Sigmoid colon (tissue), 7 donors: Measurements from ENCODE around the gene PRKAR2B. TPM values are rescaled to one million over a fixed set of nuclear protein-coding genes. Genes with fewer than 3 reads are reported as not detected.

Experiments used
- DNase-seq: peaks from one replicate; pipeline ENCODE4 v3.0.0-alpha.2; 2019
- H3K27ac ChIP-seq, 4 donors: fragments of 200-600 bp; sonication (generic); one replicate each; pipeline ENCODE4 v1.5.1; 2016 to 2019; ENCODE audit warnings: mild to moderate bottlenecking in 1 of 4
- H3K27me3 ChIP-seq, 3 donors: fragments of 200-600 bp; sonication (generic); one replicate each; pipeline ENCODE4 v1.5.1; 2019; ENCODE audit warnings: mild to moderate bottlenecking in 1 of 3
- H3K36me3 ChIP-seq, 4 donors: fragments of 200-600 bp; sonication (generic); one replicate each; pipeline ENCODE4 v1.5.1; 2016 to 2019
- H3K4me1 ChIP-seq, 4 donors: fragments of 200-600 bp; sonication (generic); one replicate each; pipeline ENCODE4 v1.5.1; 2017 to 2019
- H3K4me3 ChIP-seq, 4 donors: fragments of 200-600 bp; sonication (generic); one replicate each; pipeline ENCODE4 v1.5.1; 2017 to 2019; ENCODE audit warnings: mild to moderate bottlenecking in 2 of 4, moderate library complexity in 1 of 4
- H3K9me3 ChIP-seq, 4 donors: fragments of 200-600 bp in 3 of 4; sonication (generic) in 3 of 4; one replicate each; pipeline versions ENCODE4 v1.5.1 to v1.6.1; 2013 to 2019
- CTCF ChIP-seq, 4 experiments: fragments of 450-650 bp in 3 of 4; fragments of 200-600 bp in 1 of 4; IDR thresholded peaks; one replicate each; pipeline ENCODE4 v1.5.1; 2016 to 2019; ENCODE audit warnings: antibody characterized with exemption in 4 of 4, mild to moderate bottlenecking in 3 of 4, moderate library complexity in 2 of 4
- EP300 ChIP-seq, 4 donors: sonication (generic); formaldehyde crosslinking; IDR thresholded peaks; one replicate each; pipeline ENCODE4 v1.6.1; 2017; ENCODE audit warnings: antibody characterized with exemption in 4 of 4
- POLR2A ChIP-seq, 2 donors: fragments of 450-650 bp; IDR thresholded peaks; one replicate each; pipeline ENCODE4 v1.6.1; 2016; ENCODE audit warnings: antibody characterized with exemption in 2 of 2, mild to moderate bottlenecking in 2 of 2, moderate library complexity in 2 of 2
- POLR2AphosphoS5 ChIP-seq, 4 donors: sonication (generic); formaldehyde crosslinking; IDR thresholded peaks; one replicate each; pipeline ENCODE4 v1.6.1; 2017; ENCODE audit warnings: antibody characterized with exemption in 4 of 4
- WGBS, 2 donors: extraction: QIAGEN DNeasy Blood & Tissue Kit; methylation state at CpG; one replicate each; pipeline ENCODE4 v1.1.7; 2013; 5-methylcytosine and 5-hydroxymethylcytosine counted together
- intact Hi-C: fragments of 100-400 bp; cut with DNase I; formaldehyde crosslinking; loops from one replicate; pipeline ENCODE4 v1.15.1; 2023
- polyA plus RNA-seq, 3 donors: library from polyadenylated mRNA; stranded (reverse); fragments of 200-250 nt; gene quantifications; one replicate each; pipeline ENCODE4 v1.2.3, GENCODE V29; 2013
- total RNA-seq, 4 donors: library from RNA; depleted of rRNA; stranded (reverse); fragments of >200 nt; gene quantifications; one replicate each; pipeline ENCODE4 v1.1.0, GENCODE V29; 2016
- donor health status: healthy with polysubstance abuse.
- donor health status: Bipolar disorder and iron deficiency.
- donor health status: healthy.

Gene PRKAR2B
- total and polyA plus RNA-seq, 7 donors, result 8.1 to 40.0 (median 20.2) TPM

- Histone ChIP-seq H3K36me3 (no peaks in the 10 kb centered on the region), H3K27ac (peak overlapping the region; percentile 76 to 81 (median 78)), H3K9me3 (no peaks in the 10 kb centered on the region), H3K4me1 (peaks cover 0 to 21% (median 14%) of the 10 kb centered on the region in 4 donors), H3K4me3 (peak overlapping the region; percentile 66 to 90 (median 77)), H3K27me3 (no peaks in the 10 kb centered on the region)
- no peak for DNase-seq
- 2 to 4% methylated on average over 29 of the region's 29 CpGs for WGBS, 2 donors
- TF ChIP-seq POLR2A (IDR thresholded peaks at IDR 0.05) (no peak), EP300 (IDR thresholded peaks at IDR 0.05) (no peak), POLR2AphosphoS5 (IDR thresholded peaks at IDR 0.05) (no peak), CTCF (IDR thresholded peaks at IDR 0.05) (no peak)
- intact Hi-C loops, result loop anchor here (10.0 kb wide), 2 partner anchors 99 to 381 kb away; partner anchors contain the start of gene CCDC71L
Measured at GRCh38 chr7:107045195-107045960, 873 bp downstream of the PRKAR2B start.

DNA sequence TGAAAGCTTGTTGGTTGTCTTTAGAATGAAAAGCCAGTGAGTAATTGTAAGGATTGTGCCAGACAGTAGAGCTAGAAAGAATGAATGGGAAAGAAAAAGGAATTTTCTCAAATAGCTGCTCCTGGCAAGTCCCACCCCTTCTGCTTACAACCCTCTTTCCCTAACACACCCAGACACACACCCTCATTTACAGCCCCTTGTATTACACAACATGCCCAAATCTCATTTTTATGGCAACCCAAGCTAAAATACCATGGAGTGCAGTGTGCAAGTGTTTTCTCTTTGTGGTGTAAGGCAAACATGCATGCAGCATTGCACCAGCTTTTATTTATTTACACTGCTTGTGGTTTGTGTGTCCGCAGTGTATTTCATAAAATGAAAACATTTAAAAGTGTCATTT lies 1.5 kb downstream of the PRKAR2B start:
- Histone ChIP-seq H3K27ac (peak overlapping the region in 1 of 4 donors; percentile 79), H3K9me3 (no peaks in the 10 kb centered on the region), H3K36me3 (no peaks in the 10 kb centered on the region), H3K4me1 (peaks cover 0 to 21% (median 15%) of the 10 kb centered on the region in 4 donors), H3K27me3 (no peaks in the 10 kb centered on the region), H3K4me3 (peak overlapping the region in 3 of 4 donors; percentile 72 to 90 (median 82))
- no peak for TF ChIP-seq EP300 (IDR thresholded peaks at IDR 0.05)
- TF ChIP-seq POLR2AphosphoS5 (IDR thresholded peaks at IDR 0.05), result no peak
- no peak for TF ChIP-seq CTCF (IDR thresholded peaks at IDR 0.05)
- no peak for TF ChIP-seq POLR2A (IDR thresholded peaks at IDR 0.05)
- 7 to 56% methylated on average over 1 of the region's 1 CpG for WGBS, 2 donors
- intact Hi-C loops, result loop anchor here (10.0 kb wide), 2 partner anchors 99 to 381 kb away; partner anchors contain the start of gene CCDC71L
- DNase-seq, result no peak

GRCh38 chr7:107046491-107047259 lies 2.2 kb downstream of the PRKAR2B start:
- Histone ChIP-seq H3K36me3 (no peaks in the 10 kb centered on the region), H3K4me1 (peaks cover 0 to 24% (median 19%) of the 10 kb centered on the region in 4 donors), H3K27ac (no peak overlapping the region), H3K9me3 (no peaks in the 10 kb centered on the region), H3K27me3 (no peaks in the 10 kb centered on the region), H3K4me3 (peak overlapping the region in 2 of 4 donors; percentile 72 to 82)
- 17 to 64% methylated on average over 7 of the region's 7 CpGs for WGBS, 2 donors
- intact Hi-C loops, result loop anchor here (10.0 kb wide), 2 partner anchors 98 to 382 kb away; partner anchors contain the start of gene CCDC71L
- TF ChIP-seq CTCF (IDR thresholded peaks at IDR 0.05) (no peak), POLR2A (IDR thresholded peaks at IDR 0.05) (no peak), POLR2AphosphoS5 (IDR thresholded peaks at IDR 0.05) (no peak), EP300 (IDR thresholded peaks at IDR 0.05) (no peak)
- no peak for DNase-seq

DNA sequence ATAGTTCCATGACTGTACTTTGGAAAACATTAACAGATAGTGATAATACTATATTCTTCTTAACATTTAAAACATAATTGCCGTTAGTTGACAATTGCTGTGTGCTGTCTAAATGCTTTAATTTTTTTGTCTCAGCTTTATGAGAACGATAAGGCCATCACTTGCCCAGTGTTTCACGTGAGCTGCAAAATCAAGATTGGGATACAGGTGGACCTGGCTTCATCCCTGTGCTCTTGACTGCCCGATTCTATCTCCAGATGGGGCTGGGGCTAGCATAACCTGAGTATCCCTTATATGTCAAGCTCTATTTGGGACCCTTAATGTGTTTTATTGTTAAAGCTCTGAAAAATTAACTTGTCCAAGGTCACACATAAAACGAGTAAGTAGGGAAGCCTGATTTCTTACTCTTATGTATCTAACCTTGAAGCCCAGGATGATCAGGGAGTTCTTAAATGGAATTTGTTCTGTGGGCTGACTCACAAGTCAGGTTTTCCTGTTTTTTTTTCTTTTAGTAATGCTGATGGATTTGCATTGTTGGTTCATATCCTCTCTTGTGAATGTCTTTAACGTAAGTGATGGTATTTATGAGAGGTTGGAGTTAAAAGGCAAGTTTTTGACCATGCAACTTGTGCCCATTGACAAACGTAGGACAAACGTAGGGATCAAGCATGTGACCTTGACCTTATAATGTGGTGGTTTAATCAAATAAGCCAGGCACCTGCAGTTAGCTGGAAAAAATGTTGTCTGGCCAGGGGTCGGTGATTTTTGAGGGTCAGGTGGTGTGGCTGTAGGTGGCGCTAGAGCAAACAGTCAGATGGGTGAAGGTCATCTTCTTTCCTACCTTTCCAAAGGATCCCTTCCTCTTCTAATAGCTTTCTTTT lies 3.6 kb downstream of the PRKAR2B start:
- H3K36me3 ChIP-seq, result no peaks in the 10 kb centered on the region
- H3K9me3 ChIP-seq, result no peaks in the 10 kb centered on the region
- WGBS, 2 donors, result 84 to 93% methylated on average over 10 of the region's 10 CpGs
- H3K27ac ChIP-seq, result no peak overlapping the region
- H3K4me1 ChIP-seq, result peaks cover 0 to 26% (median 20%) of the 10 kb centered on the region in 4 donors
- no peak for DNase-seq
- no peak overlapping the region for H3K4me3 ChIP-seq
- intact Hi-C loops, result loop anchor here (10.0 kb wide), 2 partner anchors 97 to 383 kb away; partner anchors contain the start of gene CCDC71L
- TF ChIP-seq POLR2AphosphoS5 (IDR thresholded peaks at IDR 0.05) (no peak), CTCF (IDR thresholded peaks at IDR 0.05) (no peak), POLR2A (IDR thresholded peaks at IDR 0.05) (no peak), EP300 (IDR thresholded peaks at IDR 0.05) (no peak)
- no peaks in the 10 kb centered on the region for H3K27me3 ChIP-seq
